ENCODE measurements around the gene TRIM67.

Gene TRIM67

DNA sequence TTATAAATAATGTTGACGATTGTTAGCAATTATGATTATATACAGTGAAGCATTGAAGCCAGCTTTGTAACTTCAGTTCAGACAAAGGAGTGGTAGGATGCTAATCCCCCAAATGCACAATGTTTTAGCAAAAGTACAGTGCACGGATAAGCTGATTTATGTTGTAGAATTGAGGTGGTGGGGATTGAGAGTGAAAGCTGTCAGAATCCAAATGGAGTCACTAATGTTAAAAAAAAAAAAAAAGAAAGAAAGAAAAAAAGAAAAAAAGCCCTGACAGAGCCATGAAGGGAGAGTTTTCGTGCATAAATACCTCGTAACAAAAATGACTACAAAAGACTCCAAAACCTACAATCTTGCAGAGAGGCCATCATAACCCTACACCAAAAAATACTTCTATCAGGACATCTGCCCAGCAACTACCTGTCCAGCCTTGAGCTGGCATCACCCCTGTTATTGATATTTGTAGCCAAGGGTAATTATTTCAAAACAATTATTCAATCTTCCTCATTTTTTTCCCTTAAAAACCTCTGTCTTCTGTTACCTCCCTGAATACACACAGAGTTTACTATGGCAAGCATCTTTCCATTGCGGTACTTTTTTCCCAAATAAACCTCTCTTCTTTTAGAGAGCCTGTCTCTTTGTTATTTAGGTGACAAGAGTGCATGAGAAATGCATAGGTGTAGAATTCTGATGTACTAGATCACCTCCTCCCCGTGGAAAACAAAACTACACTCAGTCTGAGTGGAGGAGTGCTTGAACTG, 2.5 kb upstream of the TRIM67 start:
- DNase-seq: no peak

DNA sequence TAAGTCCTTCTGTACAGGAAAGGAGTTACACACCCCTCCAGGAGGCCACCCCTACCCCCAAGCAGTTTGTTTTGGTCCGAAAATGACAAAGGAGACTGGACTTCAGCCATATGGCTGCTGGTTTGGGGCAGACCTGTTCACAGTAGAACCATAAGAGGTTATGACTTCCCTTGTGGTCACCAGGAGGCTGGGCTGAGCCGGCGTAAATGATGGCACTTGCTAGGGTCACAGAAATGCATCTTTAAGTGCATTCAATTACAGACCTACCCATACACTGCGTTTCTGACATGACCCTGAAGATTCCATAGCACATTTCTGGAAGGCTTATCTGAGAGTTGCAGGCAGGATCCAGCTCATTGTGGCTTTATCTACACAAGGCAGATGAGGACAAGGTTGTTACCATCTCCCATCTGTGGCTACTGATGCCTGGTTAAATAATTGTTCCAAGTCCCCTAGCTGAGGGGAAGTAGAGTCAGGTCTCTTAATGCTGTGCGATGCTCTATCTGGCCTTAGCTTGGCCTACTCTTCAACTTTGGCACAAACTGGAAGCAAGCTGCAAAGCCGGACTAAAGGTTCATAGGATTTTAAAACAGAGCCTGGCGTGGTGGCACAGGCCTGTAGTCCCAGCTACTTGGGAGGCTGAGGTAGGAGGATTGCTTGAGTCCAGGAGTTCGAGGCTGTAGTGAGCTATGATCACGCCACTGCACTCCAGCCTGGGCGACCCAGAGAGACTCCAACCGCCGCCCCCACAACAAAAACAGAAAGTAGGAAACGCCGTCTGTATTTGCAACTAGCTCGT, 1.7 kb upstream of the TRIM67 start:
- no peak for DNase-seq

DNA sequence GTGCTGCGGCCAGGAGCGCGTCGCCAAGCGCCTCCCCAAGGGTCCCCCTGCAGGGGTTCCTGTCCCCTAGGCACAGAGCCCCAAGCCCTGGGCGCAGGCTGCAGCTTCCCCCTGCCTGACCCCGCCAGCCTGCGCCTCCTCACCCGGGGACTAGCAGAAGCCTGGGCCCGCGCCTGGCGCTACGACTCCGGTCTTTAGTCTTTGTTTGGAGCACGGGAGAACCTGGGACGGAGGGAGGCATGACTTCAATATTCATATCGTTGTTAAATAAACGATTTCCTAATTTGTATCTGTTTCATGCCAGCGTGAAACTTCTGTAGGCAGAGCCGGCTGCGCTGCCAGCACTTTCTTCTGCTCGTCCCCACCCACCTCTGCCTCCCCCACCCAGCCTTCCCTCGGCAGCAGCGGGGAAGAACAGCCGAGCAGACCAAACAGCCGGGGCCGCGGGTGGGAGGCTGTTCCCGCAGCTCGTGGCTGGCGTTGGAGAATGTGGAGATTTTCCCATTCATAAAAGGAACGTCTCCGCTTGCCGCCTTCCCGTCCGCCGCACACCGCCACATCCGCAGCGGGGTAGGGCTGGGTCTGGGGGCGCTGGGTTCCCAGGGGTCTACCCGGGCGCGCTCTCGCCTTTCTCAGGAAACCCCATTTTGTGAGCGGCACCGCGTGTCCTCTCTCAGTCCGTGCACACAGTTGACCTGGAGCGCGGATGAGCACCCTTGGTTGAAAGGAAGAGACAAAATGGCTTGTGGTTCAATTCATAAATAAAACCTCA, 777 bp upstream of the TRIM67 start:
- no peak for DNase-seq

DNA sequence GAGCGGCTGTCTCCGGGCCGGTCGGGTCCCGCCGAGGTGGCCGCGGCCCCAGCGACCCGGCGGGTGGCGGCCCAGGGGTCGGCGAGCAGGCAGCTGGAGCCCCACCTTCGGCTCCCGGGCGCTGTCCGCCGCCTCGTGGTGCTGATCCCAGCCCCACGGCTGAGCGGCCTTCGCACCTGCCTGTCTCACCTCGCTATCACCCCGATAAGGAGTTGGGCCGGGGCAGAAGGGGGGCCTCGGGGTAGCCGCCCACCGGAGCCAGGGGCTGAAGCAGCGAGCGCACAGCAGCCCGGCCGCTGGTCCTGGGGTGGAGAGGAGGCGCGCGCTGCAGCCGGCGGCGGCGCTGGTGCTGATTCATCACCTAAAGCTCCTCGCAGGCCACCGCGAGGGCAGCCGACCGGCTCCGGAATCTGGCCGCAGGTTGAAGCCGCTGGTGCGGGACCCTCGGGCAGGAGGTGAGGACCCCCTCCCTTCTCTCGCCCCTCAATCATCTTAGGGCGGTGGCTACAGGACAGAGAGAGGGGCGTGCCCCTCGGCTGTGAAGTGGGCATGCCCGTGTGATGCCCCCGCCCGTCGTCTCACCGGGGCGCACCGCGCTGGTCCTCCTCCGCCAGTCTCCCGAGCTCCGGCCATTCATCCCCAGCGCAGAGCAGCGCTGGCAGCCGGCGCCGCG, 575 bp downstream of the TRIM67 start:
- DNase-seq: peak; percentile 20

DNA sequence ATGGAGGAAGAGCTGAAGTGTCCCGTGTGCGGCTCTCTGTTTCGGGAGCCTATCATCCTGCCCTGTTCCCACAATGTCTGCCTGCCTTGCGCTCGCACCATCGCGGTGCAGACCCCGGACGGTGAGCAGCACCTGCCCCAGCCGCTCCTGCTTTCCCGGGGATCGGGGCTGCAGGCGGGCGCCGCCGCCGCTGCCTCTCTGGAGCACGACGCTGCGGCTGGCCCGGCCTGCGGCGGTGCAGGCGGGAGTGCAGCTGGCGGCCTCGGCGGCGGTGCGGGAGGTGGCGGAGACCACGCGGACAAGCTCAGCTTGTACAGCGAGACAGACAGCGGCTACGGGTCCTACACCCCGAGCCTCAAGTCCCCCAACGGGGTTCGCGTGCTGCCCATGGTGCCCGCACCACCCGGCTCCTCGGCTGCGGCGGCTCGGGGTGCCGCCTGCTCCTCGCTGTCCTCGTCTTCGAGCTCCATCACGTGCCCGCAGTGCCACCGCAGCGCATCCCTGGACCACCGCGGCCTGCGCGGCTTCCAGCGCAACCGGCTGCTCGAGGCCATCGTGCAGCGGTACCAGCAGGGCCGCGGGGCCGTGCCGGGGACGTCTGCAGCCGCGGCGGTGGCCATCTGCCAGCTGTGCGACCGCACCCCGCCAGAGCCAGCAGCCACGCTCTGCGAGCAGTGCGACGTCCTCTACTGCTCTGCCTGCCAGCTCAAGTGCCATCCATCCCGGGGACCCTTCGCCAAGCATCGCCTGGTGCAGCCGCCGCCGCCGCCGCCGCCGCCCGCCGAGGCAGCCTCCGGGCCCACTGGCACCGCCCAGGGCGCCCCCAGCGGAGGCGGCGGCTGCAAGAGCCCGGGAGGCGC, 1.3 kb downstream of the TRIM67 start:
- DNase-seq: no peak

DNA sequence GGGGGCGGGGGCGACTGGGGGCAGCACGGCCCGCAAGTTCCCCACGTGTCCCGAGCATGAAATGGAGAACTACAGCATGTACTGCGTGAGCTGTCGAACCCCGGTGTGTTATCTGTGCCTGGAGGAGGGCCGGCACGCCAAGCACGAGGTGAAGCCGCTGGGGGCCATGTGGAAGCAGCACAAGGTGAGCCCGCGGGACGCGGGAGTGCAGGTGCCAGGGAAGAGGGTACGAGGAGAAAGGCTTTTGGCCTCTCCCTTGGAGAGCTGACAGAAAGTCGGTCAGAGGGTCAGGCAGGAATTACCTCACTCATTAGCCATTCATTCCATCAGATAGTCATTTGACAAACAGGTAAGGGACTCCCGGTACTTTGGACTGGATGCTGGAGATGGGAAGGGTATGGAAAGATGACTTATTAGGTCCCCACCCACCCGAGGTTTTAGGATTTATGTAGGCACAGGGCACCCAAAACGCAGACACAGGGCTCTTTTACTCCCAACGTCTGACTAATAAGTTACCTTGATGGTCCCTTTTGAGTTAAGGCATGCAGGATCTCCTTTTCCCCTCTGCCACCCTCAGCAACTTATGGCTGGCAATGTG, 2.1 kb downstream of the TRIM67 start:
- no peak for DNase-seq

DNA sequence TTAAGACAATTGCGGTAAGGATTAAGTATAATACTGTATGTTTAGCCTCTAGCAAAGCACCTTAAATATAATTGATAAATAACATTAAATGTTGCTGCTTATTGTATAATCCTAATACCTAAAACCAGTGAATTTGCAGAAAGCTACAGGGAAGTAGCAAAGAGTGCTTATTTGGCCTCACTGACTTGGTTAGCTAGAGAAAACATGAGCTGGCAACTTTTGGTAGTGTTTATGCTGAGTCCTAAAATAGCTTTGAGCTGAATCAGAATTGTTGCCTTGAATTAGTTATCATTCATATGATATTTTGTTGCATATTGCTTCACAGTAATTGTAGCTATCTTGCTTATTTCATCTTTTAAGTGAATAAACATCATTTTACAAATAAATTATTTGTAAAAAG, 3.5 kb downstream of the TRIM67 start:
- no peak for DNase-seq

DNA sequence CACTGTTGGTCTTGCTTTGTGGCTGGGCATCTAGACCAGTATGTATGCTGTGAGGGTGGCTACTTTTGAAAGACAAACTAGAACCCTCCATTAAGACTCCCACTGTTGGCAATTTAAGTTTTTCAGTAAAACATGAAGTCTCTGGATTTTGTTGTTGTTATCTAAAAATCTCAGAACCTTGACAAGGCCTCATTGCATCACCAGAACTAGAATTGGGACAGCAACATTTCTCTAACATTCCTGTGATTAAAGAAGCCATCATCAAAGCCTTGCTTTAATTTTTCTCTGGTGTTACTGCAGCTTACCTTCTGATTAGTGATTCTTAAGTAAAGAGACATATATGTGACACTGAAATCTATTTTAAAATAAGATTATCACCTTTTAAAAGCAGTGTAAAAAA, 4.5 kb downstream of the TRIM67 start:
- no peak for DNase-seq

DNA sequence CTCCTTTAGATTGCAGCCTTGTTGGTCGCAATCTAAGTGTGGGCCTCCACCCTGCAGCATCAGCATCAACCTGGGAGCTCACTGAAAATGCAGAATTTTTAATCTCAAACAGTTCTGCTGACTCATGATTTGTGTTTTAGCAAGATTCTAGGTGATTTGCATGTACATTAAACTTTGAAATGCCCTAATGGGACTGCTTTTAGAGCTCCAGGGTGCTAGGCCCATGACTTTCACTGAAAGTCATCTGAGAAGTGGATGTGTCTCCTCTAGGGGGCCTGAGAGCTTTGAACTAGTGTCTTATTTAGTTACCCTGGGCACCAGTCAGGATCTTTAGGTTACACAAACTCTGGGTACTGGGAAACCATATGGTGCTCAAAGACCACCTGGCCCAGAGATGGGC, 9.0 kb downstream of the TRIM67 start:
- no peak for DNase-seq

DNA sequence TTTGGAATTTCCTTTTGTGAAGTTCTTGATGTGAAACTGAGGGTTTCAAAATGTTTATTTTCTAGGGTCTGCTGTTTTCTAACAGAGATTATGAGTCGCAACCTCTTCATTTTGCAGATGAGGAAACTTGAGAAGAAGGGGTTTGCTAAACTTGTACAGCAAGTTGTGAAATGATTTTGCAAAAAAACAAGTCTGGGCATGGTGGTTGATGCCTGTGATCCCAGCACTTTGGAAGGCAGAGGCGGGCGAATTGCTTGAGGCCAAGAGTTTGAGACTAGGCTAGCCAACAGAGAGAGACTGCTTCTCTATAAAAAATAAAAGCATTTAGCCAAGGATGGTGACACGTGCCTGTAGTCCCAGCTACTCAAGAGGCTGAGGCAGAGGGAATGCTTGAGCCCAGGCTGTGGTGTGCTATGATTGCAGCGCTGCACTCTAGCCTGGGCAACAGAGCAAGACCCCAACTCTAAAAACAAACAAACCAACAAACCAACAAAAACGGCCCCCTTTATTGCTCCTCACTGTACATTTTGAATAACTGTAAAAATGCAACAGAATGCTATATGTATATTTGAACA, 9.9 kb downstream of the TRIM67 start:
- no peak for DNase-seq

DNA sequence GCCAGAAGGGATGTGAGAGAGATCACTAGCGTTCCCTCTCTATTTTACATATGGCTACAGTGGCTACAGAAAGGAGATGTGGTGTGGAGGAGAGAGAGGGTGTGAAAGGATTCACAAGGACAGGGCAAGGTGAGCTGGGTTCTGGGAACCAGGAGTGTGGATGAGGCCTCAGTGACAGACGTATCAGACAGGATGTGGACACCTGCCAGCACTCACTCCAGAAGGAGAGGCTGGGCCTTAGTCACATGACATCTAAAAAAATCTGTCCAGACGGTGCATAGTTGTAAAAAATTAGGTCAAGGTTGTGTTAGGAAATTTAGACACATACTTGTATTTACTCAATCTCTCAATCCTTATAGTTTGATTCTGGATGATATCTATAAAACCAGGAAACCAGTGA, 10.6 kb downstream of the TRIM67 start:
- no peak for DNase-seq

DNA sequence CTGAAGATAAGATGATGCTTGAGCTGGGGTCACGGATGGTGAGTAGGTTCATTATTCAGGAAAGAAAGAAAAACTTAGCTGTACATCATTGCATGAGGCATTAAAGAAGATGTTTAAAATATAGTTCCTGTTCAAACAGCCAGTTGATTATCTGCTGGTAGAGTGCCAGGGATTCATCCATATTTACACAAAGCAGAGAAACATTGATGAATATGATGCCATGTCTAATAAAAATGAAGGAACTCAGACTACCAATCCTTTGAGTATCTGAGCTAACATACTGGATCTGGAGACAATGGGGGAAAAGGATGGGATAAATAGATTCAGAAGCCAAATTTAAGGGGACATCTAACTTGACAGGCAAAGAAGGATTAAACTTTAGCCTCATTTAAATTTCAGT, 14.6 kb downstream of the TRIM67 start:
- no peak for DNase-seq

DNA sequence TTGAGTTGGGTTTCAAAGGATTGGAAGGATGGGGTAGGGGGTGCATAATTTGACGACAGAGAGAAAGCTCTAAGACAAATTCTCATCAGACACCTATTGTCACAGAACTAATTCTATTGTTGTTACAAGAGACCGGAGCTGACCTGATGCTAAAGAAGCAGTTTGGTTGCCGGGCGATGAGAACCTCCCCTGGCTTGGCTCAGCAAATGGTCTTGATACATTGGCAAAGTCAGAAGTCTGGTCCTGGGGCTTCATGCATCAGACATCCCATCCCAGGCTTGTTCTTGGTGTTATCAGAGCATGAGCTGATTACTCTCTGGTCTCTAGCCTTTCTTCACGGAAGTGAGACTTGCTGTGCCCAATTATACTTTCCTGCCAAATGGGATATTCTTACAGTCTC, 15.4 kb downstream of the TRIM67 start:
- no peak for DNase-seq

DNA sequence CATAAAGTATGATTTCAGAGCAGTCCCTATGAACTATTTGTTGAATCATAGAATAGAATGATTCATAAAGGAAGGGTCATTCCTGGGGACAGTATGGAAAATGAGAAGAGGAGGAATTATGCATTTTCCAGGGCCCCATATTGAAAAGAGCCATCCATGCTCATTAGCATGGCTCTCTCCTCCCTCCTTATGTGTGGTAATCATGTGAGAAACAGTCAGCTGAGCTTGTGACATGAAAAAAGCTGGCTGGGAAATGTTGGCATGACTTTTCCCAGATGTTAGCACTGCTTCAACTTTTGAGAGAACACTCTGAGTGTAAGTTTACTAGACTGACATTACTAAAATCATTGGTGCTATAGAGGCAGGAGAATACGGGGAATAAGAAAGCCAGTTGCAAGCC, 16.1 kb downstream of the TRIM67 start:
- no peak for DNase-seq

DNA sequence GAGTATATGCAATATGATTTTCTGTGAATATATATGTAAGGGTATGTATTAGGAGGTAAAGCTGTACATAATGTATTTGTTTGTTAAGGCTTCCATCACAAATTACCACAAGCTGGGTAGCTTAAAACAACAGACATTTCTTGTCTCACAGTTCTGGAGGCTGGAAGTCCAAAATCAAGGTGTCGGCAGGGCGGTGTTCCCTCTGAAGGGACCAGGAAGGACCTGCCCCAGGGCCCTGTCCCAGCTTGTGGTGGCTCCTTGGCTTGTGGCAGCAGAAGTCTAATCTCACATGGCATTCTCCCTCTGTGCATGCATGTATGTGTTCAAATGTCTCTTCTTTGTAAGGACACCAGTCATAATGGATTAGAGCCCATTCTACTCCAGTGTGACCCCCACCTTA, 17.1 kb downstream of the TRIM67 start:
- DNase-seq: no peak

DNA sequence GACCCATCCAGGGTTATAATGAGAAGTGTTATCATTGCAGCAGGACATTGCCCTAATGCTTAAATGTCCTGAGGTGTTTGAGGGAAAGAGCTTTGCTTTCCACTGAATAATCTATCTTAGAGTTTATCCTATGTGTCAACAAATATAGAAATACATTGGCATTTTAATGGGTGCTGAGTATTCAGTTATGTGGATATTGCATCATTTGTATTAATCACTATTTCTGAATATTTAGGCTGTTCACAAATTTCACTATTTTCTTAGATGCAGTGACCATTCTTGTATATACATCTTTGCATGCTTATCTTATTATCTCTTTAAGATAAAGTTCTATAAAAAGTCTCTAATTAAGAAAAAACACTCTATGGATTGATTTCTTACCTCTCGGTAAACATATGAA, 18.2 kb downstream of the TRIM67 start:
- DNase-seq: no peak

DNA sequence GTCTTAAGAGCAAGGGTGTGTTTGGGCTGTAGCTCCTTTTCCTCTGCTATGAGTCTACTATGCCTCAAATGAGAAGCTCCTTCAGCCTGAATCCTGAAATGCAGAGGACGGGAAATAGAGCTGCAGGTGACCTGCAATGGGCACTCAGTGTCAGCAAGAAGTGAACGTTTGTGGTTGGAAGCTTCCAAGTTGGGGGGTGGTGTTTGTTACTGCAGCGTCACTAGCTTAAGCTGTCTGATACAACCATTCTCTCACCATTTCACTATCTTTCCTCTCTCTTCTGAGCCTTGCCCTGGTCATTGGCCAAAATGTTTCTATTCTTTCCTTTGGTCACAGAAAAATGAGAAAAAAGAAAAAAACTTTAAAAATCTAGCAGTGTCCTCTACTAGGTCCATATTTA, 19.4 kb downstream of the TRIM67 start:
- no peak for DNase-seq

DNA sequence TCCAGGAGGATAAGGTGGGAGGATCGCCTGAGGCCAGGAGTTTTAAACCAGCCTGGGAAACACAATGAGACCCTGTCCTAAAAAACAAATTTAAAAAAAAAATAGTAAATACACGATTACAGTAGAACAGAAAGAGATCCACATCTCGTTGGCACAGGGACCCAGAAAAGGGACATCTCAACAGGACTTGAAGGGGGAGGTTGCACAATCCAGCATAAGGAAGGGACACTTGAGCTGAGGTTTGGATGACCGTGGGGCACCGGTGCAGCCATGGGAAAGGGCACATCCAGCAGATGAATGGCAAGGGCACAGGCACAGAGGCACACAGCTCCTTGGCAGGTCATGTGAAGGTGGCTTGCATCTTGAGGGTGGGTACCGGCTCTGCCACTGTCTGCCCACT, 20.5 kb downstream of the TRIM67 start:
- DNase-seq: no peak

DNA sequence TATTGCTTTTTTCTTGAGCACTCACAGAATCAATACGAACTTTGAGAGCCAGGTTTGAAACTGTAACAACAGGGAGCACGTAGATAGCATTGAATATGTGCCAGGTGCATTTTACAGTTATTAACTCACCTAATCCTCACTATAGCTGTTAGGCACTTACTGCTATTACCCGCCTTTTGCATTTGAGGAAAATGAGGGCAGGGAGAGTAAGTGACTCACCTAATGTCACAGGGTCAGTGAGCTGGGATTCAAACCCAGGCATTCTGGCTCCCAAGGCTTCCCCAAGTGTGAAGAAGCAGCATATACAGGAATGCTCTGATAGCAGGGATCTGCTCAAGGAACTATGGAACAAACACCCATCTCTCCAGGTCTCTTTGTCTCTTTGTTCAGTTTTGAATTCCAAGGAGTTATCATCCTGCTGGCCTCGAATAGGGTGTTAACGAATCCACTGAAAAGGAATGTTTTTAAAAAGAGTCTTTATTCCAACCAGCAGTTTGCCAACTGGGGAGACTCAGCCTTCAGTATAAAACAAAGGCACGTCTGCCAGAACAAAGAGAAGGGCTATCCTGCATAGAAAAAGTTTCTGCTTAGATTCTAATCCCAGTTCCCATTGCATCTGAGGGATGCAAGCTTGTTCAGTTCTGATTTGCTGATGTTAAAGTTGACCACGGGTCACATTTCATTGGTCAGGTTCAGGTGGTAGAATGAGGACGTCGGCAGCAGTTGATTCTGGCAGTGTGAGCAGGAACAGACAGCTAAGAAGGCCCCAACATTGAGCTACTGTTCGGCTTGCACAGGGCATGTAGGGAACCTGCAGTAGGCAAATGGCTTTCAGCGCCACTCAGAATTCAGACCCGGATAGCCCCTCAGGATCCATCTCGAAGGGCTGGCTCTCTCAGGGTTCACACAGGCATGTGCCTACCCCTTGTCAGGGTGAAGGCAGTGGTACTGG, 22.1 kb downstream of the TRIM67 start:
- DNase-seq: no peak

DNA sequence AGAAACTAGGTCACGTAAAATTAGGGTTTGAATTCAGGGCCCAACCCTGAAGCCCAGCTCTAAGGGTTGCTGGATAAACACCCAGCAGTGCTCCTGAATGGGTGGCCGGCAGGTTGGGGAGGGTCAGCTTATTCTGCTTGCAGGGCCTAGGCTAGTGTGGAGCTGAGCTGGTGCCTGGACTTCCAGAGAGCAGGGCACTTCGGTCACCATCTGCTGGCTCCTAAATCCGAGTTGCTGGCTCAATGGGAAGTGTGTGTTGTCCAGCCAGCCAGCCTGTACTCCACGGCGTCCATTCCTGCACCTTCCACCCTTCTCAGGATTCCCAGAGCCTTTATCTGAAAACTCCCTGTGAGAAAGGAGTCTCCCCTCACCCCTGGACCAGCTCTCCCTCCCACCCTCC, 23.0 kb downstream of the TRIM67 start:
- DNase-seq: no peak
